Femur (tissue), 1 donor: ENCODE measurements around the gene ZNF783.
"Not testable (repeated sequence)": the region's sequence is repeated elsewhere in the genome, so short reads cannot be mapped to it uniquely, and the experiment has no call there.

ENCODE experiments used
- DNase-seq: peaks from one replicate; pipeline ENCODE4 v3.0.0-alpha.2; 2017

ZNF783 gene

DNA sequence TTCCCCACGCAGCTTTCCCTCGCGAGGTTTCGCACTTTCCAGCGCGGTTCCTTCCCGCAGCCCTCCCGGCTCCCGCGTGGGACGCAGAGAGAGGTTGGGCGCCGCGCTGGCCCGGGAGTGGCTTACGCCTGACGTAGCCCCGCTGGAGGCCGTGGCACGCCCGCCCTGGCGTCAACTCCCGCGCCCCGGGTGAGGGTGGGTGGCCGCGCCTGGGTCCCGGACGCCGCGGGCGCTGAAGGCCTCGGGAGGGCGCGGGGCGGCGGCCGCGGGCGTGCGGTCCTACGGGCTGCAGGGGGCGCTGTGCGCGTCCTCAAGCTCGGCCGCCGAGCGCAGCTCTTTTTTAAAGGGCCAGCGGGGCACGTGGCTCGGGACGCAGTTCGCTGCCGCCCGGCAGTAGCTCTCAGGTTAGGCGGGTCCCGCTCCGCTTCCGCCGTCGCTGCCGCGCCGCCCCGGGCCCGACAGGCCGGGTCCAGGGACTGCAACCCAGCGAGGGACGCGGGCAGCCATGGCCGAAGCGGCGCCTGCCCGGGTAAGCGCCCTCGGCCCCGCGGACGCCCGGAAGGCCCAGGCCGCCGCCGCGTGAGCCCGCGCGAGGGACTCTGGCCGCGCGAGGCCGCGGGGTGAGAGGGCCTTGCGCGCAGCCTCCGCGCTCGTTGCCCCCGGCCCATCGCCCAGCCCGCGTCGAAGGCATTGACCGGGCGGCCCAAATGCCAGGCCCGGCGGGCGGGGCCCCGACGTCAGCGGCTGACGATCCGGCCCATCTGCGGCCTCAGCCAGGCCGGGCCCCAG lies at the start of gene ZNF783:
Gene ZNF783 (plus strand): TSS at position 368 of the 789 bp plus-strand sequence. CDS start 138 bp downstream, at position 506.
- DNase-seq: peak; percentile 88

DNA sequence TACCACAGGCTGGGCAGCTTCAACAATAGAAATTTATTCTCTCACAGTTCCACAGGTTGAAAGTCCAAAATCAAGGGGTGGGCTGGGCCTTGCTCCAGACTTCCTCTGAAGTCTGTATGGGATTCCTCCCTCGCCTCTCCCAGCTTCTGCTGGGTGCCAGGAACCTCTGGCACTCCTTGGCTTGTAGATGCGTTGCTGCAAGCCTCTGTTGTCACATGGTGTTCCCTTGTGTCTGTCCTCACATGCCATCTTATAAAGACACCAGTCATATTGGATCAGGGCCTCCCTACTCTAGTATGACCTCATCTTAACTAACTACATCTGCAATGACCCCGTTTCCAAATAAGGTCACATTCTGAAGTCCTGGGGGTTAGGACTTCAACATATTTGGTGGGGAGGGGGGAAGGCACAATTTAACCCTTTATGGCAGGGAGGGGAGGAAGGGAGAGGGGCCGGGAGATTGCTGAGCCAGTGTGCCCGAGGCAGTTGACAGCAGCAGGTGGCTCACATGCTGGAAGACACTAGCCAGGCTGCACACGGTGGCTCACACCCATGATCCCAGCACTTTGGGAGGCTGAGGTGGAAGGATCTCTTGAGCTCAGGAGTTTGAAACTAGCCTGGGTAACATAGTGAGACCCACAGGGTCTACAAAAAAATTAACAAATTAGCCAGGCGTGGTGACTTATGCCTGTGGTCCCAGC lies 47.8 kb upstream of the ZNF783 start:
- no peak for DNase-seq

DNA sequence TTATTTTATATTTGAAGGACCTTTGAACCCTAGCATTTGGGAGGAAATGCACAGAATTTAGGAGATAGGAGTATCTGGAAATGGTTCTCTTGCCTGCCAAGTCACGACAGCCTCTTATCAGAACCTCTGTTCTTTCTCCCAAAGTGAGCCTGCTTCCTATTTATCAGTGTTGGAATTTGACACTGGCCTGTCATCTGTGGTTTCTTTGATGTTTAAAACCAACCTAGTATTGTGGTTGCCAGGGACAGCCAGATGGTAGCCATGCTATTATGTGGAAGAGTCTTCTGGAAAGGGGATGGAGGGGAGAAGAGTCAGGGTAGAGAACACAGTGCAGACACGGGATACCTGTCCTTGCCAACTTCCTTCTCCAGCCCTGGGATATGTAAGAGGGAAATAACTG lies 45.6 kb upstream of the ZNF783 start:
- DNase-seq: no peak

DNA sequence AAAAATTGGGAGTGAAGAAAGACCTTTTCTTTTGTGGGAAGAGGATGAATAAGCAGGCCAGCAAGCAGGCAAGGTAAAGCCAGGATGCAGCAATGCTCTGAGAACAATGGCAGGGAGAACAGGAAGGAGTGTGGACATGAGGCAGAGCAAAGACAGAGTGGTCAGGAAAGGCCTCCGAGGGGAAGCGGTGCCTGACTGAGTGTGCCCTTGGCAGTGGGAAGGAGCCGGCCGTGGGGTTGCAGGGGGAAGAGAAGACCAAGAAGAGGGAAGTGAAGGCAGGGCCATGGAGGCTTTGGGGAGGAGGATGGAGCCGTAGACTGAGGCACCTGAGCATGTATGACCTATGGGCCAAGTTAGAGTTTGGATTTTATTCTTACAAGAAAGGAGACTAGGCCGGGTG lies 44.4 kb upstream of the ZNF783 start:
- DNase-seq: no peak

DNA sequence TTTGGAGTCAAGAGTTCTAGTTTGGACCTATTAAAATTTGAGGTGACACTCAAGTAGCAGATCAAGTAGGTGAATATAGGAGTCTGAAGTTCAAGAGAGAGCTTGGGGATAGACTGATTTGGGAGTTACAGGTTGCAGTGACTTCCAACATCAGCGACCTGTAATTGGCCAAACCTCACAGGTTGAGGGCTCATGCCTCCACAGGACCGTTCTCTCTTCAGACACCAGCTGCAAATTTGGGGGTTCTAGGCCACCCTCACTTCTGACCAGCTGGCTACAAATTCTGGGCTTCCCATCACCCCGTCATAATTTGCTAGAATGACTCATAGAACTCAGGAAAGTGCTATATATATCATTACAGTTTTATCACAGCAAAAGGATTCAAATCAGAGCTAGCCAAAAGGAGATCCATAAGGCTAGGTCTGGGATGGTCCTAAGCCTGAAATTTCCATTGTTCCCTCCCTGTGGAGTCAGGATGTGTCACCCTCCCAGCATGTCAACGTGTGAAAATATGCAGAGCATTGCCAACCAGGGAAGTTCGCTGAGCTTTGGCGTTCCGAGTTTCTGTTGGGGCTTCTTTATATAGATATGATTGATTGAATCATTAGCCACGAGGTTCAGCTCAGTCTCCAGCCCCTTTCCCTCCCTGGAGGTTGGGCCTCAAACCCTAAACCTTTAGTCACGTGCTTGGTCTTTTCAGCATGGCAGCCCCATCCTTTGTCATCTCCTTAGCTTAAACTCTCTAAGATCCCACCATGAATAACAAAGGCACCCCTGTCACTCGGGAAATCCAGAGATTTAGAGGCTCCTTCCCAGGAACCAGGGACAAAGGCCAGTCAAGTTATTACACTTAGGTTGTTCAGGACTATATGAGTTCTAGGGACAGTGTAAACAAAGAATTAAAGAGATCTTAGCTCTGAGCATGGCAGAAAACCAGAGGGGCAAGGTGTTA lies 43.3 kb upstream of the ZNF783 start:
- no peak for DNase-seq

DNA sequence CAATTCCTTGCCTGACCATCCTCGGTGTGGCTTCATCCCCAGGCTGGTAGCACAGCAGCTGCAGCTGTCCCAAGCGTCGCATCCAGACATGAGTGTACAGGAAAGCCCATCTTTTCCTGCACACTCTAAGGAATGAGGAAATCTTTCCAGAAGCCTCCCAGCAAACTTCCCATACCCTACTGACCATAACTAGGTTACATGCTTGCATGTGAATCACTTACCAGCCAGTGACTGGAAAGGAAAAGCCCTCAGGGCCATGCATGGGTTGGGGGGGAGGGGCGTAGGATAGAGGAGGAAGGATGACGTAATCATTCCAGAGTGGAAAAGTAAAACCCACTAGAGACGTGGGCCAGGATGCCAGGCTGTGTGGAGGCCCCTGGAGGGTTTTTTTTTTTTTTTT lies 41.5 kb upstream of the ZNF783 start:
- DNase-seq: no peak

DNA sequence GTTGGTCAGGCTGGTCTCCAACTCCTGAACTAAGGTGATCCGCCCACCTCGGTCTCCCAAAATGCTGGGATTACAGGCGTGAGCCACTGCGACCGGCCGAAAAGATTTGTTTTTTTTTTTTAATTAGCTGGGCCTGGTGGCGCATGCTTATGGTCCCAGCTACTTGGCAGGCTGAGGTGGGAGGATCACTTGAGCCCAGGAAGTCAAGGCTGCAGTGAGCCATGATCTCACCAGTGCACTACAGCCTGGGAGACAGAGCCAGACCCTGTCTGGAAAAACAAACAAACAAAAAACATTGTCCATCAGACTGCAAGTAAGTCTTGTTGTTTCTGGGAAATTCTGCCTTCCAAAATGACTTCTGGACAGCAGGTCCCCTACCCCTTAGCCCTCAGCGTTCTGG lies 38.8 kb upstream of the ZNF783 start:
- DNase-seq: no peak

DNA sequence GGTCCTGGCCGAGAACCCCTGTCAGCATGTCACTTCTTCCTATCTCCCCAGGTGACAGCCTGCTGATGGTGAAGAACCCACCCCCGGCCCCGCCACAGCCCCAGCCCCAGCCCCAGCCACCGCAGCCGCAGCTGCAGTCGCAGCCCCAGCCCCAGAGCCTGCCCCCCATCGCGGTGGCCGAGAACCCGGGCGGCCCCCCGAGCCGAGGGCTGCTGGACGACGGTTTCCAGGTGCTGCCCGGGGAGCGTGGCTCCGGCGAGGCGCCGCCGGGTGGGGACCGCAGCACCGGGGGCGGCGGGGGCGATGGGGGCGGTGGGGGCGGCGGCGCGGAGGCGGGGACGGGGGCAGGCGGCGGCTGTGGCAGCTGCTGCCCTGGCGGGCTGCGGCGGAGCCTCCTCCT lies 38.2 kb upstream of the ZNF783 start:
- no peak for DNase-seq

DNA sequence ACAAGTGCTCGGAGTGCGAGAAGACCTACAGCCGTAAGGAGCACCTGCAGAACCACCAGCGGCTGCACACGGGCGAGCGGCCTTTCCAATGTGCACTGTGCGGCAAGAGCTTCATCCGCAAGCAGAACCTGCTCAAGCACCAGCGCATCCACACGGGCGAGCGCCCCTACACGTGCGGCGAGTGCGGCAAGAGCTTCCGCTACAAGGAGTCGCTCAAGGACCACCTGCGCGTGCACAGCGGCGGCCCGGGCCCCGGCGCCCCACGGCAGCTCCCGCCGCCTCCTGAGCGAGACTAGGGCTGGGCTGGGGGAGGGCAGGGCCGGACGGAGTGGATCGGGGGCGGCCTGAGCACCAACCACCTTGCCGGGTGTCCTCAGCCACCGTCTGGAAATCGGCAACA lies 37.6 kb upstream of the ZNF783 start:
- DNase-seq: no peak

DNA sequence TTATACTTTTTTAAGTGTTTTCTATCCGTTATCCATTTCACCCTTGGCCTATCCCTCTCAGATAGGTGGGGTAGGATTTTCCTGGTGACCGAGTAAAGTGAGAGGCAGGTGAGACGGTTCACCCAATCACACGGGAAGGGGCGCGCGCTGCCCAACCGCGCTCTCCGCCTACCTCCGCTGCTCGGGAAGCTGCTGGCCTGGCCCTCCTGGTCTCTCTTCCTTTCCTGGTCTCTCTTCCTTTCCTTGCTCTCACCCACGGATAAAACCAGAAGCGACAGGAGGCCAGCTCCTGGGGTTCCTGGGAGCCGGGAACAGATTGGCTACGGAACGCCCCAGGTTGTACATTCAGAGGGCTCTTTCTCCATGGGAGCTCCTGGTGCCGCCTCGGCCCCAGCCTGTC lies 36.9 kb upstream of the ZNF783 start:
- no peak for DNase-seq

DNA sequence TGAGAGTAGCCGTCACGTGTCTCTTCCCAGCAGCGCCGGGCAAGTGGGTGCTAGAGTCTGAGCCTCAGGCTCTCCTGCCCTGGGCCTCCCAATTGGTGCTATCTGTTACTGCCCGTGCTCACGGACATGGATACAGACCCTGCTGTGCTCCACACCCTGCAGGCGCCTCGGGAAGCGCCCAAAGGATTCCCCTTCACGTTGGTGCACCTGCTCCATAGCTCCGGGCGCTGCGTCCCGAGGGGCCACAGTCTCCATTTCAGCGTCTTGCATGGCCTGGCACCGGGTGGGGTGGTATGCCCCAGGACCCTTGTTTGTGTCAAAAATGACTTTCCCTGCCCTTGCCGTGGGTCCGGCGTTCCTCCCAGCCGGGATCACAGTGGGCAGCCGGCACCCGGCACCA lies 36.3 kb upstream of the ZNF783 start:
- DNase-seq: no peak

DNA sequence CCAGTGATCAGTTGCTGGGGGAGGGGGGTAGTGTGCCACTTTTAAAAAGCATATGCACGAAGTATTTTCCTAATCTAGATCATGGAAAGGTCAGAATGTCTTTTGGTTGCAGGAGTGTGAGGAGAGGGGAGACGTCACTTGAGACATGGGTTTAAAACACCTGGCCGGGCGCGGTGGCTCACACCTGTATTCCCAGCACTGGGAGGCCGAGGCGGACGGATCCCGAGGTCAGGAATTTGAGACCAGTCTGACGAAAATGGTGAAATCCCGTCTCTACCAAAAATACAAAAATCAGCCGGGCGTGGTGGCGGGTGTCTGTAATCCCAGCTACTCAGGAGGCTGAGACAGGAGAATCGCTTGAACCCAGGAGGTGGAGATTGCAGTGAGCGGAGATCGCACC lies 35.6 kb upstream of the ZNF783 start:
- not testable (repeated sequence) for DNase-seq

DNA sequence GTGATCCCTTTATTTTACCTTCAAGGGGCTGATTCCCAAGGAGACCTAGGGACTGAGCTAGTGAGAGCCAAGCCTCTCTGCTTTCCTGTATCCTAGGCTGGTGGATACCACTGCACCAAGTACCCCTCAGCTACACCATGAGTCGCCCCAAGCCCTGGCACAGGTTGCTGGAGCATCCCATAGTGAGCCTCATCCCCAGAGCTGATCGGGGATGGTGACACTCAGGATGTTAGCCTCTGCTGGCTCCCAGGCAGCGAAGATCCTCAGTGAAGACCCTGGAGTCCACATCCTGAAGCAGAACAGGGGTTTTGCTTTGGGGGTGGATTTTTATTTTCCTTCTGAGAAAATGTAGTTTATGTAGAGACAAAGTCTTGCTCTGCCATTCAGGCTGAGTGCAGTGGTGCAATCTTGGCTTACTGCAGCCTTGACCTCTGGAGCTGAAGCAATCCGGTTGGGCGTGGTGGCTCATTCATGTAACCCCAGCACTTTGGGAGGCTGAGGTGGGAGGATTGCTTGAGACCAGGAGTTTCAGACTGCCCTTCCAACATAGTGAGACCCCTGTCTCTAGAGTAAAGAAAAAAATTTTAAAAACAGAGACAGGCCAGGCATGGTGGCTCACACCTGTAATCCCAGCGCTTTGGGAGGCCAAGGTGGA lies 35.0 kb upstream of the ZNF783 start:
- DNase-seq: no peak

DNA sequence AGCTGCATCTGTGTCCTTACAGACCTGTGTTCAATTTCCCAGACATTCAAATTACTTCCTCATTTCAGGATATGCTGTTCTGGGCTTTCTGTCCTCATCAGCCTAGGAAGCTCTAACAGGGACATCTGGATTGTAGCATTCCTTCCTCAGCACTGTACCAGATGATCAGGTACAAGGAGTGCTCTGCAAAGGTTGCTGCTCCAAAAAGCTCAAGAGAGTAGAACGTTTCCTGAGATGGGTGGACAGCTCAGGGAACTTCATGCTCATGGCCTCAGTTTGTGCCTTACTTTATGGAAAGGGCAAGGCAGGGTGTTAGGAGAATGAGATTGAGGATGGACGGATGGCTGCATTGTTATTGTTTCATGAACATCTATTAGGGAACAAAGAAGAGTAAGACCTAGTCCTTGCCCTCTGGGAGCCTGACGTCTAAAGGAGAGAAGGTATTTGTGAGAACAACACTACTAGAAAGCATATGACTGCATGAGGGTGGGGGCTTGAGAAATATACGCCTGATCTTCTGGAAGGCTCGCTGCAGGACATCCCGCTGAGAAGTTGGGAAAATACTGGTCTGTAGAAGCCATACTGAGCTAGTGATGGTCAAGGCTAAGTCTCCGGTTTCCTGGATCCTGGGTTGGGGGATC lies 33.0 kb upstream of the ZNF783 start:
- no peak for DNase-seq

DNA sequence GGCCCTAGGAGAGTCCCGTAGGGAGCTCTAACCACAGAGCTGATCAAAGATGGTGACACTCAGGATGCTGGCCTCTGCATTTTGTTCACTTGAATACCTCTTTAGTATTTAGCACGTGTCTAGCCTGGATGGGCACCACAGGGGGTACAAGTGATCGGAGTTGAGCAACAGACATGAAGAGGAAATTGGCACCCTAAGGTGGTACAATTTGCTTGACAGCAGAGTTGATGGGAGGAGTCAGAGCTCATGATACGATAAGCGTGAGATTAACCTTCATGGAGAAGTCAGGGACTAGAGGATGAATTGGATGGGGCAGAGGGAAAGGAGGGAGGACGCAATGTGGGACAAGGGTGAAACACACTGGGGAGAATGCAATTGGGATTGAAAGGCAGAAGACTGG lies 32.5 kb upstream of the ZNF783 start:
- no peak for DNase-seq

DNA sequence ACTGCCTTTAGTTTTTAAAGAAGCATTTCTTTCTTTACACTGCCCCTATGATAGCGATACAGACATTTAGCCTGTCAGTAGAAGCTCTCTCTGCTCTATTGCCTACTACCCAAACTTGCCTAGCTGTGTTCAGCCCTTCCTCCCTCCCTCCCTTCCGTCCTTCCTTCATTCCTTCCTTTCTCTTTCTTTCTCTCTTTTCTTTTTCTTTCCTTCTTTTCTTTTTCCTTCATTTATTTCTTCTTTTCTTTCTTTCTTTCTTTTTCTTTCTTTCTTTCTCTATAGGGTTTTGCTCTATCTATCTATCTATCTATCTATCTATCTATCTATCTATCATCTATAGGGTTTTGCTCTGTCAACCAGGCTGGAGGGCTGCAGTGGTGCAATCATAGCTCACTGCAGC lies 29.6 kb upstream of the ZNF783 start:
- no peak for DNase-seq

DNA sequence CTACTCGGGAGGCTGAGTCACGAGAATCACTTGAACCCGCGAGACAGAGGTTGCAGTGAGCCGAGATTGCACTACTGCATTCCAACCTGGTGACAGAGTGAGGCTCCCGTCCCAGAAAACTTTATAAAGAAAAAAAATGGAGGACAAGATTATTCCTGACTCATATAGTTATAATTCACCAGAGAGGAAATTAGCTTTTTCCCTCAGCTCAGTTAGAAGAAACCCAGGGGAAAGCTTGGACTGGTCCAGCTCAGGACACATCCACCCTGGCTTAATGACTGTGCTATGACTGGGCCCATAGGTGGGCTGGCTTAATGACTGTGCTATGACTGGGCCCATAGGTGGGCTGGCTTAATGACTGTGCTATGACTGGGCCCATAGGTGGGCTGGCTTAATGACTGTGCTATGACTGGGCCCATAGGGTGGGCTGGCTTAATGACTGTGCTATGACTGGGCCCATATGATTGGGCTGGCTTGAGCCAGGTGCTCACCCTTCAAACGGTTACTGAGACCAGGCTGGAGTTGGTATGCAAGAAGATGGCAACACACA lies 28.3 kb upstream of the ZNF783 start:
- not testable (repeated sequence) for DNase-seq

DNA sequence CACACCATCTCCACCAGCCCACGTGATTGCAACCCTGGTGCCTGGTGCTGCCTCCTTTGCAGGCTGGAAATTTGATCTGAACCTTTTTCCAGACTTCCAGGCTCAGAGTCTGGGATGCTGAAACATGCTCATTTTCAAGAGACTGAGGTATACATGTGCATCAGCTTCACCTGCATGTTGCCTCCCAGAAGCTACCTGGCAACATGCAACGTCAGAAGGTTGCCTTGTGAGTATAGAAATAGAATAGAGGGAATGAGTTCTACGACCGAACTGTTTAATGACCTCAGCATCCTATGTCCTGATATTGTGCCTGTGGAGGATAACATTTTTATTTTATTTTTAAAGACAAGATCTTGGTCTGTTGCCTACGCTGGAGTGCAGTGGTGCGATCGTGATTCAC lies 24.5 kb upstream of the ZNF783 start:
- DNase-seq: no peak

DNA sequence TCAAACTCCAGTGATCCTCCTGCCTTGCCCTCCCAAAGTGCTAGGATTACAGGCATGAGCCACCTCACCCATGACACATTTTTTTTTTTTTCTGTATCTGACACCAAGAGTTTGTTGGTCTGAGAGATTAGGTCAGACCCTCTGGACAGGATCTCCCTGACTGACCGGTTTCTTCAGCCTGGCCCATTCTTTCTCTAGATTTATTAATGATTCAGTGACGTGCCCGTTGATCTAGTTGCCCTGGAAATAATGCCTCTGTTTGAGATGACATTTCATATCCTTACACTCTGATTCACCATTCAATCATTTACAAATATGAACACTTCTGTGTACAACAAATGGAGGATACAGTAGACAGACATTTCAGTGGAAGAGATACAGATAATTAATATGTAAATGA lies 23.9 kb upstream of the ZNF783 start:
- no peak for DNase-seq

DNA sequence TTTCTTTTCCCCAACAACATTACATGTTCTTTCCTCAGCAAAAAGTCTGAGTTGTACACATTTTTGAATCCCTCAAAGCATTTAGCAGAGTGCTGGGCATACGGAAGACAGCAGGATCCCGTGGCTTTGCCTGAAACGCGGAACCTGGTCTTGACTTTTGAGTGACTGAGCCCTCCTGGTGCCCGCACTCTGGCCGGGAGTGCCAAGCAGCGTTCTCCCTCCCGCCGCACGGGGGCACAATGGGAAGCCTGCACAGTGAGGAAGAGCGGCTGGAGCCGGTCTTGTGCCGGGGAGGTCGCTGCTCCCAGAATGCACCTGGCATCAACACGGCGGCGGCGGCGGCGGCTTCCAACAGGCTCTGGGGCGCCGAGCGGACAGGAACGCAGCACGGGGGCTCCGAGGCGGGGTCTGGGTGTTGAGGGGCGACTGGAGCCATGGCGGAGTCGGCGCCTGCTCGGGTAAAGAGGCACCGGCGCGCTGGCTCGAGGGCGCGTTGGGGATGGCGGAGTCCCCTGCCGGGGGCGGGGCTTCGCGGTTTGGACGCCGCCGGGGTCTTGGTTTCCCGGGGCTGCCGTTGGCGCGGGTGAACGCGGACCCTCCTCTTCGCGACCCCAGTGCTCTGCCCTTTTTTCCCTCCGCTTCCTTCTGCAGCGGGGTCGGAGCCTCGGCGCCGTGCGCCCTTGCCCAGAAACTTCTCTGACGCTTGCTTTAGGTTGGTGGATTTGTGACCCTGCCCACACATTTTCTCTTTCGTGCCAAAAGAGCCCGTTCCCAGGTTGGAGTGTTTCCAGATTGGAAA lies 22.5 kb upstream of the ZNF783 start, which contains the start of gene ZNF212:
Gene ZNF212 (plus strand): TSS at position 307 of the 799 bp plus-strand sequence. CDS start 128 bp downstream, at position 435.
- peak; percentile 93 for DNase-seq

DNA sequence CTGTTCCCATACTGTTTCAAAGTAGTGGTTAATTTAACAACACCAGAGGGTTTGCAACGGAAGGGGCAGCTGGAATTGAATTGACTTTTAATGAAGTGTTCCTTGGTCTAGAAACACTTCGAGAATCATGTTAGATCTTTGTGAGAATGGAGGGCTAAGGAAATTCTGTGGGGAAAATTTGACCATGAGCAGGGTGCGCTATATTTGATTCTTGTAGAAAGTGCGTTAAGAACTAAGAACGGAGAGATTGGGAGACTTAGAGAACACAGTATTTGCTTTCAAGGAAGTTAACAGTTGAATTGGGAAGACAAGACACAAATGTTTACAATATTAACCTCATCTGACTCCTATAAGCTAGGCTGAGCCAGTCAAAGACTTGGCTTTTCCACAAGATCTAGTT lies 21.4 kb upstream of the ZNF783 start:
- no peak for DNase-seq
